Measurements from ENCODE around the gene ARMC9.

DNA sequence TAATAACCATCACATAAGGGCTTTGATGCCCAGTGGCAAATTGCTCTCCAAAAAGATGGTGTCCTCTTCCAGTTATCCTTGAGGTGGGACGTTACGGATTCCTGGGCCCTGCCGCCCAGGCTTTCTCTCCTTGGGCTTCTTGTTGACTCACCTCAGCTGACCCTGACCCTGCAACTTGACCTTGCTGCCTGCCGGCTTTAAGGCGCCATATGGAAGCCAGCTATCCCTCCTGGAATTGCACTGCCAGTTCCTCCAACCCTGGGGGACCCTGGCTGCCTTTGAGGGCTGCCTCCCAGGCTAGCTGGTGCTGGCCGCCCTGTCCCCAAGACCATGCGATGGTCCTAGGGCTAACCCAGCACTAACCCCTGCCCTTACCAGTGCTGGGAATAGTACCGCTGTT, 168.7 kb downstream of the ARMC9 start:
- TF ChIP-seq EZH2phosphoT487 (IDR thresholded peaks at IDR 0.05; ENCODE audit: insufficient read depth, low read depth) = no peak
- no peak for TF ChIP-seq EZH2 (IDR thresholded peaks at IDR 0.05; ENCODE audit: insufficient read depth, poor library complexity, severe bottlenecking)
